Measurements from ENCODE around the gene CIB4. TPM values are rescaled to one million over a fixed set of nuclear protein-coding genes. Genes with fewer than 3 reads are reported as not detected.

The CIB4 gene
- total RNA-seq, 1 donor from 2014 or later = not detected

- no peak overlapping the region for H3K27ac Mint-ChIP-seq
- no peaks in the 10 kb centered on the region for H3K4me1 Mint-ChIP-seq (ENCODE audit: low read depth)
- no peak overlapping the region for H3K4me3 Mint-ChIP-seq
- H3K9me3 Mint-ChIP-seq = no peaks in the 10 kb centered on the region
- peaks cover 14% of the 10 kb centered on the region for H3K27me3 Mint-ChIP-seq (ENCODE audit: insufficient read depth)
- H3K36me3 Mint-ChIP-seq (ENCODE audit: low read depth) = no peaks in the 10 kb centered on the region
- DNase-seq (ENCODE audit: low spot score) = no peak
- intact Hi-C loops (cut with micrococcal nuclease) = no loop called here
These were observed 56.5 kb downstream of the CIB4 start for GRCh38 chr2:26584656-26585055.

DNA sequence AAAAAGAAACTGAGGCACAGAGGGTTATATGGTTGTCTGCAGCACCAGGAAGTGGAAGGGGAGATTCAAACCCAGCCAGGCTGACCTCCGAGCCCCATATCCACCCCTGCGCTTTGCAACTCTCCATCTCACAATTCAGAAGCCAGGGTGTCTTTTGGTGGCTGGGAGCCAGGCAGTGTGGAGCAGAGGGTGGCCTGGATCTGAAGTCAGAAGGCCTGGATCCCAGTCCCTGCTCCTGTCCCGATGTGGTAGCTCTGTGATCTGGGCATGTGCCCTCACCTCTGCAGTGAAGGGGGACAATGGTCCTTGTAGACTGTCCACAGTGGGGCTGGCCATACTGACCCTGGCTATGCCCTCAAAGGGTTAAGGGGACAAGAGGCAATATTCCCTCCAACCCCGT is 57.0 kb downstream of the CIB4 start:
- no peaks in the 10 kb centered on the region for H3K9me3 Mint-ChIP-seq
- no peak for DNase-seq (ENCODE audit: low spot score)
- no peaks in the 10 kb centered on the region for H3K4me1 Mint-ChIP-seq (ENCODE audit: low read depth)
- no peaks in the 10 kb centered on the region for H3K36me3 Mint-ChIP-seq (ENCODE audit: low read depth)
- H3K27me3 Mint-ChIP-seq (ENCODE audit: insufficient read depth) = peaks cover 14% of the 10 kb centered on the region
- H3K4me3 Mint-ChIP-seq = no peak overlapping the region
- H3K27ac Mint-ChIP-seq = no peak overlapping the region
- intact Hi-C loops (cut with micrococcal nuclease) = no loop called here

DNA sequence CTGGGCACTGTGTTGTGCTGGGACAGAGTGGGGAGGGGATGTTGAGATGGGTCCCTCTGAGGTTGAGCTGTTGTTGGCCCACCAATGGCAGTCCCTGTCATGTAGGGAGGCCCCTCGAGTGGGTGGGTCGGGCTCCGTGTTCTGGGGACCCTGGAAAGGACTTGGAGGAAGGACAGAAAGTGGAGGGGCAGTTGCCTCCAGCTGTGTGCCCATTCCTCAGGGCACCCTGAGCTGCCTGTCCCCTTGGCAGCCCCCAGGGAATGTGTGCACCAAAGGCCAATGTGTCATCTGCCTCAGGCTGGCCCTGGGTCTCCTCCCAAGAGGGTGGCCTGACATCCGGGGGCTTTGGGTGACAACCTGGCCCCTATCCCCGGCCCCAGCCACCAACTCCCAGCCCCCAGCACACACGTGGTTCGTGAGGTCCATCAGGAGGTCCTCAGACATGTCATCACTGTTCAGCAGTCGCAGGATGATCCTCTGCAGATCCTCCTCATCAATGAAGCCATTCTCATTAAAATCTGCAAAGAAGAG is 57.7 kb downstream of the CIB4 start:
- Mint-ChIP-seq H3K27ac (no peak overlapping the region), H3K4me1 (ENCODE audit: low read depth) (no peaks in the 10 kb centered on the region), H3K4me3 (no peak overlapping the region), H3K27me3 (ENCODE audit: insufficient read depth) (peaks cover 16% of the 10 kb centered on the region), H3K36me3 (ENCODE audit: low read depth) (no peaks in the 10 kb centered on the region), H3K9me3 (no peaks in the 10 kb centered on the region)
- DNase-seq (ENCODE audit: low spot score) = no peak
- intact Hi-C loops (cut with micrococcal nuclease) = no loop called here

DNA sequence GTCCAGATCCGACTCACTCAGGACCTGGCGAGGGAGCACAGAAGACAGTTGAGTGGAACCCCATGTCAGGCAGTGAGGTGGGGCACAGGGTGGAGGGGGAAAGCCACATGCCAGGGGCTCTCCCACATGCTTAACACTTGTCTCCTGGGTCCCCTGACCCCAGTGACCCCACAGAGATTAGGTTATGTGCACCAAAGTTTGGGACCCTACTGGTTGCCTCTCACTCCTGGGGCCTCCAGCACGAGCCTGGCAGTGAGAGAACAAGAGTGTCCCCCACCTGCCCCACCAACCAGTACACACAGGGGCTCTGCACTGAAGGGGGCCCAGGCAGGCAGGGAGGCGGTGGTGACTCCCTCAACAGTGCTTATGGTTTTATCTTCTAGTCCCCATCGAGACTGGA is 58.3 kb downstream of the CIB4 start:
- intact Hi-C loops (cut with micrococcal nuclease) = no loop called here
- Mint-ChIP-seq H3K27ac (no peak overlapping the region), H3K4me1 (ENCODE audit: low read depth) (no peaks in the 10 kb centered on the region), H3K36me3 (ENCODE audit: low read depth) (no peaks in the 10 kb centered on the region), H3K4me3 (no peak overlapping the region), H3K9me3 (no peaks in the 10 kb centered on the region), H3K27me3 (ENCODE audit: insufficient read depth) (peaks cover 16% of the 10 kb centered on the region)
- DNase-seq (ENCODE audit: low spot score) = no peak

DNA sequence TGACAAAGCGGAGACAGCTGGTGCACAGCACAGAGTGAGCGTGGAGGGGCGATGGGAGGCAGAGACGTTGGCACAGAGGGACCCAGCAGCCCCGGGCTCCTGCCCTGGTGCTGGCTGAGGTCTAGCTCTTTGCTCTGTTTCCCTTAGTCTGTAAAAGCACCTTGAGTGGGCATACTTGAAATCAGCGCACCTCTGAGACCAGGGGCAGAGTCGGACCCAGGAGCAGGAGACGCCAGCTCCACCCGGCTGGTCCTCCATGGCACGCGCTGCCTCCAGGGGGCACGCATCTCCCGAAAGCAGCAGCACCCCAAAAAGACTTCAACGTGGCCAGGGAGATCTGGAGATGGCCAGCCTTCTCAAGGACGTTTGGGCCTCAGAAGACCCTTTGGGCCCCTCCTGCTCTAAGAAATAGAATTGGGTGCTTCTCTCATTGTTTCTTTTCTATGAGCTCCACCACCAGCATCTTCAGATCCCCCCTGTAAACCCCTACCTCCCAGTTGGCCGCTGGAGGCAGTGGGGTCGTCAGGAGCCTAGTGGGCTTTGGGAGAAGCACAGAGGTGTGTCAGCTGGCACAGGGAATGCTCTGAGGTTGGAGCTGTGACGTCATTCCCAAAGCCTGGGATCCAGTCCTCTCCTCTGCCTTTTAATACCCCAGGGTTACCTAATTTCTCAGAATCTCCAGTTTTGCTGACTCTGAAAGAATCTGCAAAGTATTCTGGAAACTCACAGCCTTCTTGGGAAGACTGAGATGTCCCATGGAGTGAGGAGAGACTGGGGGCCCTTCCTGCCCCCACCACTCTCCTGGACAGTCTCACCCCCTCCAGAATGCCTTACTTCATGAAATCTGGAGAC is 58.9 kb downstream of the CIB4 start:
- no peak overlapping the region for H3K27ac Mint-ChIP-seq
- no peak for DNase-seq (ENCODE audit: low spot score)
- H3K9me3 Mint-ChIP-seq = no peaks in the 10 kb centered on the region
- H3K4me3 Mint-ChIP-seq = no peak overlapping the region
- peaks cover 16% of the 10 kb centered on the region for H3K27me3 Mint-ChIP-seq (ENCODE audit: insufficient read depth)
- intact Hi-C loops (cut with micrococcal nuclease) = no loop called here
- no peaks in the 10 kb centered on the region for H3K4me1 Mint-ChIP-seq (ENCODE audit: low read depth)
- no peaks in the 10 kb centered on the region for H3K36me3 Mint-ChIP-seq (ENCODE audit: low read depth)

- no peak for DNase-seq (ENCODE audit: low spot score)
- intact Hi-C loops (cut with micrococcal nuclease) = no loop called here
These were observed 59.7 kb downstream of the CIB4 start for GRCh38 chr2:26581266-26581990.

DNA sequence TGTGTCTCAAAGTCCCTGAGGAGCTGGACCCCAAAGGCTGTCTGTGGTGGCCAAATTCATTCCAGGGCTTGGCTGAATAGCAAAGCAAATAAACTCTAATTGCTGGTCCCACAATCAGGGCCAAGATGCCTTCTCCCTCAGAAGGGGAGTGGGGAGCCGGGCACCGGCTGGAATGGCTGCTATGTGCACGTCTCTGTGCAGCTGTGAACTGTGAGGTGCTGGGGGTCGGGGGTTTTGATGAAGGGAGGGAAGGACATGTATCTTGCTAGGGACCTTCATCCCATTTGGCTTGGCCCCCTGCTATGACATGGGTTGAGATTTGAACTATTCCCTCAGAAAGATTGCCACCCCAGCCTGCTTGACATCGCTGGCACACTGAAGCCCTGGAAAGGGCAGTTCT is 60.4 kb downstream of the CIB4 start:
- no peaks in the 10 kb centered on the region for H3K36me3 Mint-ChIP-seq (ENCODE audit: low read depth)
- DNase-seq (ENCODE audit: low spot score) = no peak
- peaks cover 10% of the 10 kb centered on the region for H3K27me3 Mint-ChIP-seq (ENCODE audit: insufficient read depth)
- no peaks in the 10 kb centered on the region for H3K9me3 Mint-ChIP-seq
- intact Hi-C loops (cut with micrococcal nuclease) = no loop called here
- H3K4me1 Mint-ChIP-seq (ENCODE audit: low read depth) = no peaks in the 10 kb centered on the region
- H3K27ac Mint-ChIP-seq = no peak overlapping the region
- no peak overlapping the region for H3K4me3 Mint-ChIP-seq

More at GRCh38 chr2:26581266-26581990, 59.7 kb downstream of the CIB4 start:
- Mint-ChIP-seq H3K4me1 (ENCODE audit: low read depth) (no peaks in the 10 kb centered on the region), H3K36me3 (ENCODE audit: low read depth) (no peaks in the 10 kb centered on the region), H3K27ac (no peak overlapping the region), H3K27me3 (ENCODE audit: insufficient read depth) (peaks cover 17% of the 10 kb centered on the region), H3K9me3 (no peaks in the 10 kb centered on the region), H3K4me3 (no peak overlapping the region)

- no peaks in the 10 kb centered on the region for H3K36me3 Mint-ChIP-seq (ENCODE audit: low read depth)
- H3K4me1 Mint-ChIP-seq (ENCODE audit: low read depth) = no peaks in the 10 kb centered on the region
- intact Hi-C loops (cut with micrococcal nuclease) = no loop called here
- H3K27me3 Mint-ChIP-seq (ENCODE audit: insufficient read depth) = peaks cover 10% of the 10 kb centered on the region
- no peak overlapping the region for H3K27ac Mint-ChIP-seq
- H3K4me3 Mint-ChIP-seq = no peak overlapping the region
- DNase-seq (ENCODE audit: low spot score) = no peak
- no peaks in the 10 kb centered on the region for H3K9me3 Mint-ChIP-seq
These were observed 61.0 kb downstream of the CIB4 start for GRCh38 chr2:26580151-26580550.

DNA sequence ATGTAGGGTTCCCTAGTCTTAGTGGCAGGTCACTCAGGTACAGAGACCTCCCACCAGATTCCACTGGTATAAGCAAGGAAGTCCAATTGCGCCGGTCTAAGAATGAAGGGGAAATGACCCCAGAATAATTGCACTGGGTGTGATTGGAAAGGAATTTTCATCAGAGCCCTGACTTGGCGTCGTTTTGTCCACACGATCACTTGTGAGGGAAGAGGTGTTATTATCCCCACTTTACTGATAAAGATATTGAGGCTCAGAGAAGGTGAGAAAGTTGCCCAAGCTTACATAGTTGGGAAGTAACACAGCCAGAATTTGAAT is 61.5 kb downstream of the CIB4 start:
- Mint-ChIP-seq H3K36me3 (ENCODE audit: low read depth) (no peaks in the 10 kb centered on the region), H3K27me3 (ENCODE audit: insufficient read depth) (peaks cover 10% of the 10 kb centered on the region), H3K9me3 (no peaks in the 10 kb centered on the region), H3K4me3 (no peak overlapping the region), H3K27ac (no peak overlapping the region), H3K4me1 (ENCODE audit: low read depth) (no peaks in the 10 kb centered on the region)
- intact Hi-C loops (cut with micrococcal nuclease) = no loop called here
- DNase-seq (ENCODE audit: low spot score) = no peak

- no peaks in the 10 kb centered on the region for H3K9me3 Mint-ChIP-seq
- H3K36me3 Mint-ChIP-seq (ENCODE audit: low read depth) = no peaks in the 10 kb centered on the region
- H3K27ac Mint-ChIP-seq = no peak overlapping the region
- H3K4me3 Mint-ChIP-seq = no peak overlapping the region
- H3K27me3 Mint-ChIP-seq (ENCODE audit: insufficient read depth) = peaks cover 10% of the 10 kb centered on the region
- no peak for DNase-seq (ENCODE audit: low spot score)
- intact Hi-C loops (cut with micrococcal nuclease) = no loop called here
- H3K4me1 Mint-ChIP-seq (ENCODE audit: low read depth) = no peaks in the 10 kb centered on the region
These were observed 62.0 kb downstream of the CIB4 start for GRCh38 chr2:26579025-26579722.

DNA sequence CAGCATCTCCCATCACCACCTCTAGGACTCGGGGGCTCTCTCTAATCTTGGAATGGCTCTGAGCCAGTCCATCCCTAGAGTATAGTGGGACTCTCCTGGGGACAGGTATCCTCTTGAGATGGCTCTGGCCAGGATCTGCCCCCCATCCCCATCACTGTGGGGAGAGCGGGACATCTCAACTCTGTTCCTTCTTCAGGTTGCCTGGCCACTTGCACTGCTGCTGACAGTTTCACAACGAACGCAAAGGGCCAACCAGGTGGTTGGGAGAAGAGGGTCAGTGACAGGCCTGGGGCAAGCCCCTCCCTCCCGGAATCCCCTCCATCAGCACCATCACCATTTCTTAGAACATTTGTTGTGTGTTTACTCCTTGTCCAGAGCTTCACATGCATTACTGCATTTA is 62.6 kb downstream of the CIB4 start:
- Mint-ChIP-seq H3K27ac (no peak overlapping the region), H3K36me3 (ENCODE audit: low read depth) (no peaks in the 10 kb centered on the region), H3K9me3 (no peaks in the 10 kb centered on the region), H3K27me3 (ENCODE audit: insufficient read depth) (peaks cover 10% of the 10 kb centered on the region), H3K4me1 (ENCODE audit: low read depth) (no peaks in the 10 kb centered on the region), H3K4me3 (no peak overlapping the region)
- DNase-seq (ENCODE audit: low spot score) = no peak
- intact Hi-C loops (cut with micrococcal nuclease) = no loop called here

DNA sequence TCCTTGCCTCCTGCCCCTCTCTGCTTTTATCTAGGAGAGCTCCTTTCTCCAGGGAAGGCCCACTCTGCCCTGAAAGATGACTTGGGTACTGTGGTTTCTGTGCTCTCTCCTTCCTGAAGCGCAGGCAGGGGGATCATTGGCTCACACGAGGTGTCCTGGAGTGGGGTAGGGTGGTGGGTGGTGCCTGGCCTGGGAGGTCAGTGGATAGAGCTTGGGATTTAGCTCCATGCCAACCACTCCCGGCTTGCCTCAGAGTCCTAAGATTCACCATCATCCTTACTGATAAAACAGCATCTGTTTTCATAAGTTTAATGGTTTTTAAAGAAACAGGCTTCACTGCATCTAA is 63.1 kb downstream of the CIB4 start:
- Mint-ChIP-seq H3K9me3 (no peaks in the 10 kb centered on the region), H3K4me1 (ENCODE audit: low read depth) (no peaks in the 10 kb centered on the region), H3K27me3 (ENCODE audit: insufficient read depth) (peaks cover 9% of the 10 kb centered on the region), H3K4me3 (no peak overlapping the region), H3K27ac (no peak overlapping the region), H3K36me3 (ENCODE audit: low read depth) (no peaks in the 10 kb centered on the region)
- DNase-seq (ENCODE audit: low spot score) = no peak
- intact Hi-C loops (cut with micrococcal nuclease) = no loop called here

All from activated T-helper 1 cell treated with anti-CD3 and anti-CD28 coated beads, Interleukin-12 subunit alpha, Interleukin-12 subunit beta, Interleukin-2, Interleukin-4 antibody, amounts not matched to agents 30 ng/mL and 10 ng/mL and 1 ng/mL, durations not matched to agents 14 hours and 24 hours and 36 hours (primary cell).